Measurements from ENCODE around the gene ATP6V1G3.

The ATP6V1G3 gene

DNA sequence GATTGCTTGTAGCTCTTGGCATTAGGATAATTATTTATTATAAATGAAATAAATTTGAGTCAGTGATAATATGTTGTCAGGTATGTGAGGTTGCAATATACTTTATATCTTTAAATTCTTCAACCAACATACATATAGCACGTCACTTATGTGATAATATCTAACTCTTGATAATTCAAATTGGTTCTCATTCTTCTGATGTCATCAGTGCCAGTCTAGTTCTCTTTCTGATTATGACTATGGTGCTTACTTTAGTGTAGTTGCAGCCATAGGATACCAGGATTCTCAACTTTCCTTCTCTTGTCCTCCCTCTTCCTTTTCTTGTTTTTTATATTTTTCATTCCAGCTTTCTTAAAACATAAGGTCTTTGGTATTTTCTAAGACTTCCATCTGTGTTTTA is 34.8 kb upstream of the ATP6V1G3 start:
- no peak for DNase-seq
- no peak overlapping the region for H3K27ac Mint-ChIP-seq
- no peaks in the 10 kb centered on the region for H3K9me3 Mint-ChIP-seq
- H3K4me1 Mint-ChIP-seq: no peaks in the 10 kb centered on the region
- TF ChIP-seq, protein P1, sequence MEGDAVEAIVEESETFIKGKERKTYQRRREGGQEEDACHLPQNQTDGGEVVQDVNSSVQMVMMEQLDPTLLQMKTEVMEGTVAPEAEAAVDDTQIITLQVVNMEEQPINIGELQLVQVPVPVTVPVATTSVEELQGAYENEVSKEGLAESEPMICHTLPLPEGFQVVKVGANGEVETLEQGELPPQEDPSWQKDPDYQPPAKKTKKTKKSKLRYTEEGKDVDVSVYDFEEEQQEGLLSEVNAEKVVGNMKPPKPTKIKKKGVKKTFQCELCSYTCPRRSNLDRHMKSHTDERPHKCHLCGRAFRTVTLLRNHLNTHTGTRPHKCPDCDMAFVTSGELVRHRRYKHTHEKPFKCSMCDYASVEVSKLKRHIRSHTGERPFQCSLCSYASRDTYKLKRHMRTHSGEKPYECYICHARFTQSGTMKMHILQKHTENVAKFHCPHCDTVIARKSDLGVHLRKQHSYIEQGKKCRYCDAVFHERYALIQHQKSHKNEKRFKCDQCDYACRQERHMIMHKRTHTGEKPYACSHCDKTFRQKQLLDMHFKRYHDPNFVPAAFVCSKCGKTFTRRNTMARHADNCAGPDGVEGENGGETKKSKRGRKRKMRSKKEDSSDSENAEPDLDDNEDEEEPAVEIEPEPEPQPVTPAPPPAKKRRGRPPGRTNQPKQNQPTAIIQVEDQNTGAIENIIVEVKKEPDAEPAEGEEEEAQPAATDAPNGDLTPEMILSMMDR (IDR thresholded peaks at IDR 0.05): no peak
- no peaks in the 10 kb centered on the region for H3K36me3 Mint-ChIP-seq (ENCODE audit: low read depth)
- no peaks in the 10 kb centered on the region for H3K27me3 Mint-ChIP-seq (ENCODE audit: low read depth, poor library complexity)
- H3K4me3 Mint-ChIP-seq: no peak overlapping the region

DNA sequence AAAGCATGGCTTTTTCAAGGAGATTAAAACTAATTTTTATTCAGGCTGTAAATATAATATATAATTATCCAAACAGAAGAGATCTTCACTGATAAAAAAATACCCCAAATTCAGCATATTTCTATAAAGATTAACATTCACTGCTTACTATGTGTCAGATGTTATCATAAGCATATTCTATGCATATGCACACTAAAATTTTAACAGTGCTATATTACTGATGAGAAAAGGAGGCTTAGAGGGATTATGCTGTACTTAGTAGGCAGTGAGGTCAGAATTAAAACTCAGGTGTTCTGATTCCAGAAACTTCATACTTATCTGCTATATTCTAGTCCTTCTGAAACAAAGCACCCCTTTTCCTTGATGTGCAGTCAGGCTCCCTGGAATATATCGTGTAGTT is 33.8 kb upstream of the ATP6V1G3 start:
- no peaks in the 10 kb centered on the region for H3K4me1 Mint-ChIP-seq
- TF ChIP-seq, protein P1 (IDR thresholded peaks at IDR 0.05): no peak
- H3K4me3 Mint-ChIP-seq: no peak overlapping the region
- no peak for DNase-seq
- H3K36me3 Mint-ChIP-seq (ENCODE audit: low read depth): no peaks in the 10 kb centered on the region
- H3K27me3 Mint-ChIP-seq (ENCODE audit: low read depth, poor library complexity): no peaks in the 10 kb centered on the region
- no peaks in the 10 kb centered on the region for H3K9me3 Mint-ChIP-seq
- H3K27ac Mint-ChIP-seq: no peak overlapping the region

DNA sequence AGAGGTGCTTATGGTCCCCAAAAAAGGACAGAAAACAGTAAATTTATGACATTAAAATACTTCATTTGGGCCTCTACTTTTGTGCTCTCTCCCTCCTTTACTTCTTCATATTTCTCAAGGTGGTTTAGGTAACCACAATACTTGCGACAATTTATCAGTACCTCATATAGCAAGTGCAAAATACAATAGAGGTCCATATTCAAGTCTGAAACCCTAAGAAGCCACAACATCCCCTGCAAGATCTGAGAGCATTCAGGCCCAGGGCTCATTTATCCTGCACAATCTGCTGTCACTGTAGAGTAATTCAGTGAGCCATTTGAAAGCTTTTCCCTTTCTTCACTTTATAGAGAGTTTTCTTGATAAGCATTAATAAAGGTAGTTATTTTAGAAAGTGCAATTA is 24.2 kb upstream of the ATP6V1G3 start:
- Mint-ChIP-seq H3K27me3 (ENCODE audit: low read depth, poor library complexity) (no peaks in the 10 kb centered on the region), H3K9me3 (no peaks in the 10 kb centered on the region), H3K27ac (no peak overlapping the region), H3K4me3 (no peak overlapping the region), H3K4me1 (no peaks in the 10 kb centered on the region), H3K36me3 (ENCODE audit: low read depth) (no peaks in the 10 kb centered on the region)
- TF ChIP-seq, protein P1 (IDR thresholded peaks at IDR 0.05): no peak
- DNase-seq: no peak

DNA sequence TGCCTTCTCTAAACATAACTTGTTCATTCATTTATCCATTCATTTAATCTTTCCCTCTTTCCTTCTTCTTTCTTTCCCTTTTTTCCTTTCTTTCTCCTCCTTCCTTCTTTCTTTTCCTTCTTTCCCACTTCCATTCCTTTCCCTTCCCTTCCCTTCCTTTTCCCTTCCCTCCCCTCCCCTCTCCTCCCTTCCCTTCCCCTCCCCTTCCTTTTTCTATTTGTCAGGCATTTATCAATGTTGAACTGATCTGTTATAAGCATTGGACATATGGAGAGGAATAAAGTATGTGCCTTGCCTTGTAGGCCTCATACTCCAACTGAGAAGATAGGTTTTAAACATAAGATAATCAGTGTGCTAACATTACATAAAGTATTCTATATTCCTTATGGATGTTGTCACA is 23.7 kb upstream of the ATP6V1G3 start:
- no peaks in the 10 kb centered on the region for H3K27me3 Mint-ChIP-seq (ENCODE audit: low read depth, poor library complexity)
- no peak overlapping the region for H3K4me3 Mint-ChIP-seq
- no peaks in the 10 kb centered on the region for H3K4me1 Mint-ChIP-seq
- no peaks in the 10 kb centered on the region for H3K9me3 Mint-ChIP-seq
- H3K36me3 Mint-ChIP-seq (ENCODE audit: low read depth): no peaks in the 10 kb centered on the region
- no peak for DNase-seq
- TF ChIP-seq, protein P1 (IDR thresholded peaks at IDR 0.05): no peak
- no peak overlapping the region for H3K27ac Mint-ChIP-seq

DNA sequence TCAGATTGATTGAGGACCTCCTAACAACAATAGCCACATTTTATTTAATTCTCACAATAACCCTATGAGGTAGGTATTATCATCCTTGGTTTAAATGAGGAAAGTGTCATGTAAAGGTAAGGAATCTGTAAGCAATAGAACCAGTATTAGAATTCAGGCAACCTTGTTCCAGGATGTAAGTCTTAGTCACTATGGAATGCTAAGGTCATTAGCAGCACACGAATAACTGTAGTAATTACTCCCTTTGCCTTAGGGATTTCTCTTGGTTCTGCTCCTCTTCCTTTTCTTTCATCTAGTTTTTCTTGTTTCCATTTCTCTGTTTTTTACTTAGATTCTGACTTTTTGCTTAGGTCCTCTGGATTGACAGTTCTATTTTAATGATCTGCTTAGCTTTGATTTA is 23.1 kb upstream of the ATP6V1G3 start:
- no peak overlapping the region for H3K27ac Mint-ChIP-seq
- TF ChIP-seq, protein P1 (IDR thresholded peaks at IDR 0.05): no peak
- no peak for DNase-seq
- no peaks in the 10 kb centered on the region for H3K27me3 Mint-ChIP-seq (ENCODE audit: low read depth, poor library complexity)
- no peaks in the 10 kb centered on the region for H3K9me3 Mint-ChIP-seq
- H3K4me3 Mint-ChIP-seq: no peak overlapping the region
- H3K4me1 Mint-ChIP-seq: no peaks in the 10 kb centered on the region
- no peaks in the 10 kb centered on the region for H3K36me3 Mint-ChIP-seq (ENCODE audit: low read depth)

DNA sequence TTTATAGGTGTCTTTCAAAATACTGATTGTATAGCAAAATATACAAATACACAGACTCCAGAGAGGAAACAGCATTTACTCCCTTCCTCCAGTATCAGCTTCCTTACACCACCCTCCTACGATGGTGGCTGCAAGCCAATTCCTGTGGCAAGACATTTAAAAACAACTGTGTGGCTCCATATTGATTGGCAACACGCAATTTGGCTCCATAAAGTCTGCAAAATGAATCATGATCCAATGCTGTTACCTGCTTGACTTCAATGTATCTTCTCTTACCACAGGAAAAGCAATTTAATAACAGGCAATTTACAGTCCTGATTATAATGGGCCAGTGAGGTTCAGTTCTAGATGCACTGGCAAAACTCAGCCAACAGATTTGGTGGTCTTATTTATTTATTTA is 19.7 kb upstream of the ATP6V1G3 start:
- H3K9me3 Mint-ChIP-seq: no peaks in the 10 kb centered on the region
- no peak for DNase-seq
- no peaks in the 10 kb centered on the region for H3K27me3 Mint-ChIP-seq (ENCODE audit: low read depth, poor library complexity)
- no peak overlapping the region for H3K27ac Mint-ChIP-seq
- no peaks in the 10 kb centered on the region for H3K4me1 Mint-ChIP-seq
- H3K4me3 Mint-ChIP-seq: no peak overlapping the region
- no peaks in the 10 kb centered on the region for H3K36me3 Mint-ChIP-seq (ENCODE audit: low read depth)
- TF ChIP-seq, protein P1 (IDR thresholded peaks at IDR 0.05): no peak
